Liver (tissue), 3 donors: ENCODE measurements around the gene CXCL17.

Experiments used
- ATF3 ChIP-seq: IDR thresholded peaks from 2 replicates; pipeline ENCODE4 v1.6.1; 2016; ENCODE audit warnings: antibody characterized with exemption
- CTCF ChIP-seq: fragments of 150-350 bp; IDR thresholded peaks from 2 replicates; pipeline ENCODE4 v1.5.1; 2017; ENCODE audit warnings: improper control_type of control experiment, low read depth, low read length; ENCODE audit not compliant: missing input control
- FOXA1 ChIP-seq: IDR thresholded peaks from 2 replicates; pipeline ENCODE4 v1.6.1; 2016; ENCODE audit warnings: antibody characterized with exemption
- JUND ChIP-seq, 2 donors: IDR thresholded peaks; 2 replicates each; pipeline ENCODE4 v1.6.1; 2016; ENCODE audit warnings: antibody characterized with exemption in 2 of 2
- MAX ChIP-seq: IDR thresholded peaks from 2 replicates; pipeline ENCODE4 v1.6.1; 2016; ENCODE audit warnings: antibody characterized with exemption
- RAD21 ChIP-seq, 2 donors: IDR thresholded peaks; 2 replicates each; pipeline ENCODE4 v1.6.1; 2016; ENCODE audit warnings: antibody characterized with exemption in 2 of 2, mild to moderate bottlenecking in 2 of 2
- REST ChIP-seq: IDR thresholded peaks from 2 replicates; pipeline ENCODE4 v1.6.1; 2016; ENCODE audit warnings: antibody characterized with exemption, mild to moderate bottlenecking
- SP1 ChIP-seq: IDR thresholded peaks from 2 replicates; pipeline ENCODE4 v1.6.1; 2018; ENCODE audit warnings: antibody characterized with exemption, mild to moderate bottlenecking
- TAF1 ChIP-seq: conservative IDR thresholded peaks from 2 replicates; pipeline ENCODE4 v1.6.1; 2016; ENCODE audit warnings: antibody characterized with exemption, mild to moderate bottlenecking
- YY1 ChIP-seq: IDR thresholded peaks from 2 replicates; pipeline ENCODE4 v1.6.1; 2016; ENCODE audit warnings: antibody characterized with exemption, mild to moderate bottlenecking
- donor health status: healthy.
- donor health status: healthy.

- TF ChIP-seq RAD21 (IDR thresholded peaks at IDR 0.05), result no peak
- no peak for TF ChIP-seq SP1
- no peak for TF ChIP-seq REST
- TF ChIP-seq CTCF, result no peak
- TF ChIP-seq MAX, result no peak
- TF ChIP-seq JUND (IDR thresholded peaks at IDR 0.05), result no peak
- no peak for TF ChIP-seq ATF3
- no peak for TF ChIP-seq TAF1
- no peak for TF ChIP-seq FOXA1
- no peak for TF ChIP-seq YY1
Observed at GRCh38 chr19:42424712-42425131, 18.0 kb downstream of the CXCL17 start.
